GM19193 (cell line): ENCODE data around the gene ADH7.

Source experiments
- POLR2A ChIP-seq: IDR thresholded peaks from 4 replicates; pipeline ENCODE4 v1.6.1; 2011; ENCODE audit not compliant: insufficient read depth, insufficient read length; ENCODE audit errors: extremely low read depth

ADH7 gene

GRCh38 chr4:99435154-99435553, at the start of gene ADH7:
Gene ADH7 (minus strand): TSS chr4:99435342. CDS start chr4:99435233, 109 bp downstream.
- no peak for TF ChIP-seq POLR2A

GRCh38 chr4:99483636-99484035, 48.5 kb upstream of the ADH7 start:
- TF ChIP-seq POLR2A, result no peak

GRCh38 chr4:99473131-99473530, 38.0 kb upstream of the ADH7 start:
- TF ChIP-seq POLR2A, result no peak

GRCh38 chr4:99471896-99472295, 36.8 kb upstream of the ADH7 start:
- no peak for TF ChIP-seq POLR2A

- no peak for TF ChIP-seq POLR2A
Measured at GRCh38 chr4:99471349-99471748, 36.2 kb upstream of the ADH7 start.

GRCh38 chr4:99468889-99469288, 33.7 kb upstream of the ADH7 start:
- no peak for TF ChIP-seq POLR2A

- TF ChIP-seq POLR2A, result no peak
Measured at GRCh38 chr4:99467887-99468286, 32.7 kb upstream of the ADH7 start.

- no peak for TF ChIP-seq POLR2A
Measured at GRCh38 chr4:99463566-99463965, 28.4 kb upstream of the ADH7 start.

- no peak for TF ChIP-seq POLR2A
Measured at GRCh38 chr4:99462875-99463464, 27.8 kb upstream of the ADH7 start.

GRCh38 chr4:99461623-99462401, 26.7 kb upstream of the ADH7 start:
- TF ChIP-seq POLR2A, result no peak

GRCh38 chr4:99459546-99460042, 24.5 kb upstream of the ADH7 start:
- no peak for TF ChIP-seq POLR2A

- TF ChIP-seq POLR2A, result no peak
Measured at GRCh38 chr4:99458911-99459447, 23.8 kb upstream of the ADH7 start.

GRCh38 chr4:99457676-99458075, 22.5 kb upstream of the ADH7 start:
- no peak for TF ChIP-seq POLR2A

GRCh38 chr4:99457270-99457669, 22.1 kb upstream of the ADH7 start:
- TF ChIP-seq POLR2A, result no peak

- no peak for TF ChIP-seq POLR2A
Measured at GRCh38 chr4:99447513-99447912, 12.4 kb upstream of the ADH7 start.

GRCh38 chr4:99447079-99447478, 11.9 kb upstream of the ADH7 start:
- no peak for TF ChIP-seq POLR2A
